ENCODE measurements around the gene IQSEC1.

The IQSEC1 gene

DNA sequence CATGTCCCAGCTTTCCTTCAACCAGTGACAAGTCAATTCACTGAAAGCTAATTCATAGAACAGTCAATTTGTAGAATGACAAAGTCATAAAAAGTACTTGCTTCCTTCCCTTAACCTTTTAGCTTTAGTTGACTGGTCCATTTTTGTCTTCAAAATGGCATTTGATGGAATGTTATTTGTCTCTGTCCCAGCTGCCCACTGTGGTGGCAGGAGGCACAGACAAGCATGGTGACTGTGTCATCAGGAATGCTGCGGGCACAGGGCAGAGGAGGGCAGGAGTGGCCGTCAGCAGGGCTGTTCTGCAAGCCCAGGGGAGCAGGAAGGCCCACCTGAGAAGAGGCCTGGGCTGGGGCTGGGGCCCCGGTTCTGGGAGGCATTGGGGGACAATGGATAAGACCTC lies 10.0 kb downstream of the IQSEC1 start:
- TF ChIP-seq, protein P1, sequence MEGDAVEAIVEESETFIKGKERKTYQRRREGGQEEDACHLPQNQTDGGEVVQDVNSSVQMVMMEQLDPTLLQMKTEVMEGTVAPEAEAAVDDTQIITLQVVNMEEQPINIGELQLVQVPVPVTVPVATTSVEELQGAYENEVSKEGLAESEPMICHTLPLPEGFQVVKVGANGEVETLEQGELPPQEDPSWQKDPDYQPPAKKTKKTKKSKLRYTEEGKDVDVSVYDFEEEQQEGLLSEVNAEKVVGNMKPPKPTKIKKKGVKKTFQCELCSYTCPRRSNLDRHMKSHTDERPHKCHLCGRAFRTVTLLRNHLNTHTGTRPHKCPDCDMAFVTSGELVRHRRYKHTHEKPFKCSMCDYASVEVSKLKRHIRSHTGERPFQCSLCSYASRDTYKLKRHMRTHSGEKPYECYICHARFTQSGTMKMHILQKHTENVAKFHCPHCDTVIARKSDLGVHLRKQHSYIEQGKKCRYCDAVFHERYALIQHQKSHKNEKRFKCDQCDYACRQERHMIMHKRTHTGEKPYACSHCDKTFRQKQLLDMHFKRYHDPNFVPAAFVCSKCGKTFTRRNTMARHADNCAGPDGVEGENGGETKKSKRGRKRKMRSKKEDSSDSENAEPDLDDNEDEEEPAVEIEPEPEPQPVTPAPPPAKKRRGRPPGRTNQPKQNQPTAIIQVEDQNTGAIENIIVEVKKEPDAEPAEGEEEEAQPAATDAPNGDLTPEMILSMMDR (conservative IDR thresholded peaks at IDR 0.05; ENCODE audit: low read depth, low read length): no peak
- H3K4me3 ChIP-seq (ENCODE audit: low read depth, low read length): no peak overlapping the region
- DNase-seq (ENCODE audit: low read depth): no peak

DNA sequence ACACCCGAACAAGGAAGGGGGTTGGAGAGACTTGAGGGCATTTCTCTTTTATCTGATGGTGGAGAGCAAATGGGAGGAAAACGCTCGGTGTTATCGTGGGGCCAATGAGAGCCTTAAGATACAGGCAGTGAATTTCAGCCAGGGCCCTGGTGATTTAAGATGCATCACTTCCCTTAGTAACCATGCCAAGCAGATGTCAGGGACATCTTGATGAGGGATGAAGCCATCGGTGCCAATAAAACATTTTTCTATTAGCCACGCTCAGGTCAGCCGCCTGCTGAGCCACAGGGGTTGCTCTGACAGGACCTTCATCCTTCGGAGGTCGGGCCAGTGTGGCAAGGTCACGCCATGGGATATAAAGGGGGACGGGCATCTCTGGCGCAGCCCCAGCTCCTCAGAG lies 10.6 kb downstream of the IQSEC1 start:
- TF ChIP-seq, protein P1 (conservative IDR thresholded peaks at IDR 0.05; ENCODE audit: low read depth, low read length): no peak
- no peak for DNase-seq (ENCODE audit: low read depth)
- H3K4me3 ChIP-seq (ENCODE audit: low read depth, low read length): no peak overlapping the region

DNA sequence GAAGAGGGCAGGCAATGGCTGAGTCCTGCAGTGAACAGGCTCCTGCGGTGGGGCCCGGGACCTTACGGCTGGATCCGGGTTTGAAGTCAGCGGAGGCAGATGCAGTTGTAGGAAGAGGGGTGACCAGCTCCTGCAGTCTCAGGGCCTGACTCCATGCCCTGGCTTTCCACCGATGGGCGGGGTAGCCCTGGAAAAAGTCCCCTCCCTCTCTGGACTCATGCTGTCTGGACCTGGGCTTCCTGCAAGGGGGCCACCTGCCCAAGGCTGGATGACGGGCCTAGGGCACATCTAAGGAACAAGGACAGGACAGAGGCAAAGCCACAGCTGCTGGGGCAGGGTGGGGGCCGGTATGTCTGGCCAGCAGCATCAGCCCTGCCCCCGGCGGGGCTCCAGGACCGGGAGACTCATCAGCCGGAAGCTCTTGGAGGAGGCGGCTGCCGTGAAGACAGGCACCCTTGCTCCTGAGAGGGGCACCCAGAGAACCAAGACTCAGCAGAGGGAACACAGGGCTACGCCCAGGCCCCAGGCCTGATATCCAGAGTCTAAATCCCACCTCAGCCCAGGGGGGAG lies 12.8 kb downstream of the IQSEC1 start:
- H3K4me3 ChIP-seq (ENCODE audit: low read depth, low read length): no peak overlapping the region
- TF ChIP-seq, protein P1 (conservative IDR thresholded peaks at IDR 0.05; ENCODE audit: low read depth, low read length): no peak
- no peak for DNase-seq (ENCODE audit: low read depth)

DNA sequence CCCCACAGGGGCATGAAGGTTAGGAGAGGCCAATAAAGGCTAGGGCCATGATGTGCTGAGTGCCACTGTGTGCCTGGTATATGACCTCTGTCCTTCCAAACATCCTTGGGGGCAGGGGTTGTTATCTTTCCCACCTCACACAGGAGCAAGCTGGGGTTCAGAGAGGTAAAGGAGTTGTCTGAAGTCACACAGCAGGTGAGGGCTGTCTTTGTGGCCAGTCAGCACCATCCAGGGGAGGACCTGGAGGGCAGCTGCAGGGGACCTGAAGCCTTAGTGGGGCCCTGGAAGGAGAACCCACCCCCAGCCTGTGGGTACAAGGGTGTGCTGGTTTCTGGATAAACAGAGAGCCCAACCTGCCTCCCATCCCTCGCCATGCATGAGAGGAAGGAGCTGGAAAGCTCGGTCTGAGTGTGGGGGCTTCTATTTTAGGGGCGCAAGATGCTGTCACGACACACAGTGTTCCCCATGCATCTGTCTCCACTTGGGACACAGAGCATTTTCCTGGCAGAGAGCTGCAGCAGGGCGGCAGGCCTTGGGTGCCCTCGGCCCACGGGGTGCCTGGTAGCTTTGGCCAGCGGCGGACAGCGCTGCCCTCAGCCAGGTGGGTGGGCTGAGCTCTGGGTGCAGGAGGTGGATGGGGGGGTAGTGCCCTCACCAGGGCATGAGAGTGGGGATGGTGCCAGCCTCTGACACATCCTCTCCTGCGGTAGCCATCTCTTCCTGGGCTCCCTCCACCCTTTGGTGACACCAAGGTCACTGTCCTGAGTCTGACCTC lies 14.7 kb downstream of the IQSEC1 start:
- TF ChIP-seq, protein P1 (conservative IDR thresholded peaks at IDR 0.05; ENCODE audit: low read depth, low read length): no peak
- H3K4me3 ChIP-seq (ENCODE audit: low read depth, low read length): no peak overlapping the region
- DNase-seq (ENCODE audit: low read depth): no peak

DNA sequence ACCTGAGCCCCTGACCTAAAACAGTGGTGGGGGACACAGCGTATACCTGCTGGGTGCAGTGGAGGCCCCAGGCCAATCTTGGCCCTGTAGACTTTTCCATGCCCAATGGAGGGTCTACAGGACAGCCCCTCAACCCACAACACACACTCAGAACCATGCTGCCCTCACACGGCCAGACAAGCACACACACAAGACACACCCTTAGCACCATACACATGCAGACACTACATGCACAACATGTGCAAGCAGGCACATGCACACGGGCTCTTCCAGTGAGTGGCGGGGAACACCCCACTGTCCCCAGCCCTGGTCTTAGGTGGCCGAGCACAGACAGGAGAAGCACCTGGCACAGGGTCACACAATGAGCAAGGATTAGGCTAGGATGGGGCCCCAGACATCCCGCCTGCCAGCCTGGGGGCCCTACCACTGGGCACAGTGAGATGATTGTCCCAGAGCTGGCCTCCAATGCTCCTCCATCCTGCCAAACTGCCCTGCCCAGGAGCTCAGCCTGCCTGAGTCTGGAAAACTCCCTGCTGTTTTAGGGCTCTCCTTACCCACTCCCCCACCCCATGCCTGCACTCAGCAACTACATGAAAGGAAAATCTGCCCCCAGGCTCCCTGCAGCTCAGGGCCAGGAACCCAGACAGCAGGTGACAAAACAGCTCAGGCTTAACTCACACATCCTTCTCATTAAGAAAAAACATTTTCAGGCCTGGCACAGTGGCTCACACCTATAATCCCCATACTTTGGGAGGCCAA lies 15.8 kb downstream of the IQSEC1 start:
- H3K4me3 ChIP-seq (ENCODE audit: low read depth, low read length): no peak overlapping the region
- TF ChIP-seq, protein P1 (conservative IDR thresholded peaks at IDR 0.05; ENCODE audit: low read depth, low read length): no peak
- no peak for DNase-seq (ENCODE audit: low read depth)

DNA sequence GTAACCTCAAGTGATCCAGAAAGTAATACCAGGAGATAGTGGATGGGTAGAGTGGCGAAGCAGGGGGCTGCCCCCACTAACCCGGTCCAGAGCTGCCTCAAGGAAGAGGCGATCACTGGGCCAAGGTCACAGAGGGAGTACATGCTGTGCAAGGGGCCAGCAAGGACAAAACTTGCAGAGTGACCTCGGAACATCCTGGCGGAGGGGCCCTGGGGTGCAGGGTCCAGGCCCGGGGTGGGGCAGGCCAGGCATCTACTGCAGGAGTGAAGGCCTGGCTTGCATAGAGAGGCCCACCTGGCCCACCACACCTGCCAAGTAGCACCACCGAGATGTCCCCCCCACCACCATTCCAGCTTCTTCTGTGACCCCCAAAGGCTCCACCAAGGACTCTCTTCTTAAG lies 17.6 kb downstream of the IQSEC1 start:
- H3K4me3 ChIP-seq (ENCODE audit: low read depth, low read length): no peak overlapping the region
- DNase-seq (ENCODE audit: low read depth): no peak
- TF ChIP-seq, protein P1 (conservative IDR thresholded peaks at IDR 0.05; ENCODE audit: low read depth, low read length): no peak
